Body of pancreas (tissue), 4 donors: ENCODE results near the gene ABCA13.
"Not testable (repeated sequence)": the region's sequence is repeated elsewhere in the genome, so short reads cannot be mapped to it uniquely, and the experiment has no call there.

Experiments
- POLR2A ChIP-seq, 3 donors: fragments of 450-650 bp; IDR thresholded peaks; one replicate each; pipeline ENCODE4 v1.6.1; 2016; ENCODE audit warnings: antibody characterized with exemption in 3 of 3, mild to moderate bottlenecking in 2 of 3
- TF ChIP-seq, protein P1 (sequence below), 7 experiments: fragments of 450-650 bp in 4 of 7; fragments of 200-600 bp in 3 of 7; sonication (generic) in 3 of 7; IDR thresholded peaks; one replicate each; pipeline ENCODE4 v1.5.1; 2016 to 2019; ENCODE audit warnings: antibody characterized with exemption in 7 of 7

DNA sequence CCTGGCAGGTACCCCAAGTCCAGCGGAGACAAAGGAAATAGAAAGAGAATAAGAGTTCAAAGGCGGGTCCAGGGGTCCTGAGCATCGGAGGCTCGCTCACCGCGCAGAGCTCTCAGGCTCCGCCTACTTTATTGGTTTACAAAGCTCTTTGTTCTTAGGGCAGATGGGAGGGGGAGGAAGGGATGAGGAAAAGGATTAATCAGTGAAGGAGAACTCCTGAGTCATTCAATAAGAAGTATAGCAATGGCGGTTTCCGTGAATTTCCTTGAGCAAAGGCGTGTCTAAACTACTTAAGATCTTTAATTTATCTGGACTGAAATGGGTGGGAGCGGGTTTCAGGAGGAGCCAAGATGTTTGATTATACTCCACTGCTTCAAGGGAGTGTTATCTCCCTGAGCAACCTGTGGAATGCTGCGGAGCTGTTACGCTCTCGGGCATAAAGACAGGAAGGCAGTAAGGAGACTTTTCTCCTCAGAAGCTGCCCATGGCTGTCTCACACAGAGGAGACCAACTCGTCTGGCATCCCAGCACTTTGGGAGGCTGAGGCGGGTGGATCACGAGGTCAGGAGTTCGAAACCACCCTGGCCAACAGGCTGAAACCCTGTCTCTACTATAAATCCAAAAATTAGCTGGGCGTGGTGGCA is 29.8 kb downstream of the ABCA13 start:
- TF ChIP-seq, protein P1, sequence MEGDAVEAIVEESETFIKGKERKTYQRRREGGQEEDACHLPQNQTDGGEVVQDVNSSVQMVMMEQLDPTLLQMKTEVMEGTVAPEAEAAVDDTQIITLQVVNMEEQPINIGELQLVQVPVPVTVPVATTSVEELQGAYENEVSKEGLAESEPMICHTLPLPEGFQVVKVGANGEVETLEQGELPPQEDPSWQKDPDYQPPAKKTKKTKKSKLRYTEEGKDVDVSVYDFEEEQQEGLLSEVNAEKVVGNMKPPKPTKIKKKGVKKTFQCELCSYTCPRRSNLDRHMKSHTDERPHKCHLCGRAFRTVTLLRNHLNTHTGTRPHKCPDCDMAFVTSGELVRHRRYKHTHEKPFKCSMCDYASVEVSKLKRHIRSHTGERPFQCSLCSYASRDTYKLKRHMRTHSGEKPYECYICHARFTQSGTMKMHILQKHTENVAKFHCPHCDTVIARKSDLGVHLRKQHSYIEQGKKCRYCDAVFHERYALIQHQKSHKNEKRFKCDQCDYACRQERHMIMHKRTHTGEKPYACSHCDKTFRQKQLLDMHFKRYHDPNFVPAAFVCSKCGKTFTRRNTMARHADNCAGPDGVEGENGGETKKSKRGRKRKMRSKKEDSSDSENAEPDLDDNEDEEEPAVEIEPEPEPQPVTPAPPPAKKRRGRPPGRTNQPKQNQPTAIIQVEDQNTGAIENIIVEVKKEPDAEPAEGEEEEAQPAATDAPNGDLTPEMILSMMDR (IDR thresholded peaks at IDR 0.05): not testable (repeated sequence)
- TF ChIP-seq POLR2A (IDR thresholded peaks at IDR 0.05): not testable (repeated sequence)
